Nephron (organoid): Measurements from ENCODE around the gene BAIAP2.
A peak's percentile ranks its signal among the peaks of the same experiment; 100 is the strongest.

ENCODE experiments used
- H3K27ac Mint-ChIP-seq, 3 experiments: 2 replicates each; pipeline ENCODE4 v1.8.0; 2020; ENCODE audit warnings: mixed read lengths in 3 of 3, mild to moderate bottlenecking in 2 of 3, moderate library complexity in 1 of 3
- H3K27me3 Mint-ChIP-seq: 2 replicates; pipeline ENCODE4 v1.8.0; 2021; ENCODE audit warnings: low read depth, mild to moderate bottlenecking, moderate library complexity, mixed read lengths
- H3K36me3 Mint-ChIP-seq: 2 replicates; pipeline ENCODE4 v1.8.0; 2020; ENCODE audit warnings: low read depth, mixed read lengths
- H3K4me1 Mint-ChIP-seq: 2 replicates; pipeline ENCODE4 v1.8.0; 2020; ENCODE audit warnings: mixed read lengths
- H3K4me3 Mint-ChIP-seq, 3 experiments: 2 replicates each; pipeline ENCODE4 v1.8.0; 2020; ENCODE audit warnings: mild to moderate bottlenecking in 3 of 3, mixed read lengths in 3 of 3, moderate library complexity in 2 of 3
- H3K9me3 Mint-ChIP-seq: 2 replicates; pipeline ENCODE4 v1.8.0; 2020; ENCODE audit warnings: mixed read lengths
- CTCF ChIP-seq, 3 experiments: fragments of 200-600 bp; sonication (generic); IDR thresholded peaks; one replicate each; pipeline ENCODE4 v1.5.0; 2021; ENCODE audit warnings: antibody characterized with exemption in 3 of 3; ENCODE audit not compliant: unreplicated experiment in 3 of 3

BAIAP2 gene

GRCh38 chr17:81056312-81056711, 21.4 kb downstream of the BAIAP2 start:
- TF ChIP-seq CTCF (IDR thresholded peaks at IDR 0.05; ENCODE audit: unreplicated experiment in 3 of 3), result no peak
- Mint-ChIP-seq H3K27ac (no peak overlapping the region), H3K4me3 (no peak overlapping the region), H3K36me3 (peaks cover 23% of the 10 kb centered on the region), H3K9me3 (no peaks in the 10 kb centered on the region), H3K4me1 (peaks cover 25% of the 10 kb centered on the region), H3K27me3 (no peaks in the 10 kb centered on the region)

- H3K4me3 Mint-ChIP-seq, result peak overlapping the region in 2 of 3 experiments; percentile 14 to 28
- no peaks in the 10 kb centered on the region for H3K9me3 Mint-ChIP-seq
- H3K36me3 Mint-ChIP-seq, result peaks cover 28% of the 10 kb centered on the region
- no peaks in the 10 kb centered on the region for H3K27me3 Mint-ChIP-seq
- H3K27ac Mint-ChIP-seq, result peak overlapping the region; percentile 85 to 92 (median 91)
- TF ChIP-seq CTCF (IDR thresholded peaks at IDR 0.05; ENCODE audit: unreplicated experiment in 3 of 3), result no peak
- peaks cover 21% of the 10 kb centered on the region for H3K4me1 Mint-ChIP-seq
Observed at GRCh38 chr17:81057079-81057730, 22.3 kb downstream of the BAIAP2 start.

- Mint-ChIP-seq H3K36me3 (peaks cover 33% of the 10 kb centered on the region), H3K4me3 (no peak overlapping the region), H3K27ac (peak overlapping the region; percentile 85 to 92 (median 91)), H3K4me1 (peaks cover 26% of the 10 kb centered on the region), H3K9me3 (no peaks in the 10 kb centered on the region), H3K27me3 (no peaks in the 10 kb centered on the region)
- TF ChIP-seq CTCF (IDR thresholded peaks at IDR 0.05; ENCODE audit: unreplicated experiment in 3 of 3), result no peak
Observed at GRCh38 chr17:81057777-81058176, 22.8 kb downstream of the BAIAP2 start.

- Mint-ChIP-seq H3K27ac (peak overlapping the region in 2 of 3 experiments; percentile 41 to 55), H3K27me3 (no peaks in the 10 kb centered on the region), H3K4me3 (no peak overlapping the region), H3K4me1 (peaks cover 28% of the 10 kb centered on the region), H3K36me3 (peaks cover 30% of the 10 kb centered on the region), H3K9me3 (no peaks in the 10 kb centered on the region)
- TF ChIP-seq CTCF (IDR thresholded peaks at IDR 0.05; ENCODE audit: unreplicated experiment in 3 of 3), result no peak
Observed at GRCh38 chr17:81058263-81058871, 23.4 kb downstream of the BAIAP2 start.

- Mint-ChIP-seq H3K9me3 (no peaks in the 10 kb centered on the region), H3K27ac (no peak overlapping the region), H3K36me3 (peaks cover 30% of the 10 kb centered on the region), H3K4me3 (no peak overlapping the region), H3K4me1 (peaks cover 35% of the 10 kb centered on the region), H3K27me3 (no peaks in the 10 kb centered on the region)
- no peak for TF ChIP-seq CTCF (IDR thresholded peaks at IDR 0.05; ENCODE audit: unreplicated experiment in 3 of 3)
Observed at GRCh38 chr17:81059026-81059425, 24.1 kb downstream of the BAIAP2 start.

- Mint-ChIP-seq H3K4me1 (peaks cover 49% of the 10 kb centered on the region), H3K4me3 (no peak overlapping the region), H3K27me3 (no peaks in the 10 kb centered on the region), H3K36me3 (peaks cover 27% of the 10 kb centered on the region), H3K27ac (peak overlapping the region in 2 of 3 experiments; percentile 63 to 80), H3K9me3 (no peaks in the 10 kb centered on the region)
- TF ChIP-seq CTCF (IDR thresholded peaks at IDR 0.05; ENCODE audit: unreplicated experiment in 3 of 3), result no peak
Observed at GRCh38 chr17:81060416-81060815, 25.5 kb downstream of the BAIAP2 start.
